ENCODE measurements around the gene ENO1. TPM values are rescaled to one million over a fixed set of nuclear protein-coding genes. Genes with fewer than 3 reads are reported as not detected.

The ENO1 gene
- total RNA-seq, 1 donor from 2014 or later, result 1,663 TPM

GRCh38 chr1:8866173-8866791, 12.2 kb downstream of the ENO1 start:
- H3K27ac Mint-ChIP-seq (ENCODE audit: unreplicated experiment), result peak overlapping the region; percentile 10
- peaks cover 39% of the 10 kb centered on the region for H3K36me3 Mint-ChIP-seq (ENCODE audit: low read depth, unreplicated experiment)

DNA sequence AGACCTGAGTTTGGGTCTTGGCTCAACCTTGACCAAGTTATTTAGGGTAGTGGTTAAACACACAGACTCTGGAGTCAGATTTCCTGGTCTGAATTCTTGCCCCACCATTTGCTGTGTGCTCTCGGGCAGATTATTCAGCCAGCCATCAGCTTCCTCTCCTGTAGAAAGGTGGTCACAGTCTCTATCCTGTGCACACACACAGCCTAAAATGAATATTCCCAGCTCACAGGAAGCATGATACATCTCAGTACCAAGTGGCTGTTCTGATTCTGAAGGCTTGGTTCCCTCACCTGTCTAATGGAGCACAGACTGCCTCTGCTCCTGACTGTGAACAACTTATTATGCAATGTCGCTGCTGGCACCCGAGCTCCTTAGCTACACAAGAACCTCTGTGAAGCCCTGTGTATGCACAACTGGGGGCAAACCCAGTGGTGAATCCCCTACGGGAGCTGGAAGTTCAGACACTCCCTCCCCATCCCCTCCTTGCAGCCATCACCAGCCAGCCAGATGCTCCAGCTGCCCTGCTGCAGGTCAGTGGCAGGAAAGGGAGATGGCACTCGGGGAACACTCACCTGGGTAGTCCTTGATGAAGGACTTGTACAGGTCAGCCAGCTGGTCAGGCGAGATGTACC, 13.7 kb downstream of the ENO1 start:
- Histone ChIP-seq H2AFZ (ENCODE audit: low read depth, low read length) (no peak overlapping the region), H3K4me3 (ENCODE audit: insufficient read depth, low read depth, low read length) (no peak overlapping the region), H3K4me2 (ENCODE audit: low read length) (no peak overlapping the region), H3K9ac (ENCODE audit: low read length) (no peak overlapping the region), H3K79me2 (ENCODE audit: insufficient read depth, low read length) (peaks cover 58% of the 10 kb centered on the region), H4K20me1 (ENCODE audit: insufficient read depth, low read length) (peaks cover 95% of the 10 kb centered on the region), H3K27ac (ENCODE audit: low read depth, low read length) (no peak overlapping the region), H3K4me1 (ENCODE audit: insufficient read depth, low read length) (peaks cover 10% of the 10 kb centered on the region), H3K27me3 (ENCODE audit: insufficient read depth, low read length) (no peaks in the 10 kb centered on the region), H3K9me3 (ENCODE audit: insufficient read depth, low read depth, low read length) (no peaks in the 10 kb centered on the region), H3K36me3 (ENCODE audit: insufficient read depth, low read length) (peaks cover 91% of the 10 kb centered on the region)
- no peaks in the 10 kb centered on the region for H3K27me3 Mint-ChIP-seq (ENCODE audit: low read depth, unreplicated experiment)
- no peaks in the 10 kb centered on the region for H3K9me3 Mint-ChIP-seq (ENCODE audit: unreplicated experiment)
- FAIRE-seq (no peak), DNase-seq (ENCODE audit: low read depth) (no peak)
- H3K36me3 Mint-ChIP-seq (ENCODE audit: low read depth, unreplicated experiment), result peaks cover 36% of the 10 kb centered on the region
- H3K4me3 Mint-ChIP-seq (ENCODE audit: unreplicated experiment), result no peak overlapping the region
- no peak overlapping the region for H3K27ac Mint-ChIP-seq (ENCODE audit: unreplicated experiment)
- TF ChIP-seq, protein P1, sequence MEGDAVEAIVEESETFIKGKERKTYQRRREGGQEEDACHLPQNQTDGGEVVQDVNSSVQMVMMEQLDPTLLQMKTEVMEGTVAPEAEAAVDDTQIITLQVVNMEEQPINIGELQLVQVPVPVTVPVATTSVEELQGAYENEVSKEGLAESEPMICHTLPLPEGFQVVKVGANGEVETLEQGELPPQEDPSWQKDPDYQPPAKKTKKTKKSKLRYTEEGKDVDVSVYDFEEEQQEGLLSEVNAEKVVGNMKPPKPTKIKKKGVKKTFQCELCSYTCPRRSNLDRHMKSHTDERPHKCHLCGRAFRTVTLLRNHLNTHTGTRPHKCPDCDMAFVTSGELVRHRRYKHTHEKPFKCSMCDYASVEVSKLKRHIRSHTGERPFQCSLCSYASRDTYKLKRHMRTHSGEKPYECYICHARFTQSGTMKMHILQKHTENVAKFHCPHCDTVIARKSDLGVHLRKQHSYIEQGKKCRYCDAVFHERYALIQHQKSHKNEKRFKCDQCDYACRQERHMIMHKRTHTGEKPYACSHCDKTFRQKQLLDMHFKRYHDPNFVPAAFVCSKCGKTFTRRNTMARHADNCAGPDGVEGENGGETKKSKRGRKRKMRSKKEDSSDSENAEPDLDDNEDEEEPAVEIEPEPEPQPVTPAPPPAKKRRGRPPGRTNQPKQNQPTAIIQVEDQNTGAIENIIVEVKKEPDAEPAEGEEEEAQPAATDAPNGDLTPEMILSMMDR (IDR thresholded peaks at IDR 0.05; ENCODE audit: insufficient read depth, low read depth, low read length), result no peak
- no peak for TF ChIP-seq EZH2 (IDR thresholded peaks at IDR 0.05; ENCODE audit: insufficient read depth, low read length)
- H3K4me1 Mint-ChIP-seq (ENCODE audit: low read depth, unreplicated experiment), result peaks cover 42% of the 10 kb centered on the region

More at GRCh38 chr1:8866173-8866791, 12.2 kb downstream of the ENO1 start:
- Mint-ChIP-seq H3K4me3 (ENCODE audit: unreplicated experiment) (no peak overlapping the region), H3K27me3 (ENCODE audit: low read depth, unreplicated experiment) (no peaks in the 10 kb centered on the region), H3K4me1 (ENCODE audit: low read depth, unreplicated experiment) (peaks cover 48% of the 10 kb centered on the region), H3K9me3 (ENCODE audit: unreplicated experiment) (no peaks in the 10 kb centered on the region)
- Histone ChIP-seq H3K36me3 (ENCODE audit: insufficient read depth, low read length) (peaks cover 91% of the 10 kb centered on the region), H4K20me1 (ENCODE audit: insufficient read depth, low read length) (peaks cover 95% of the 10 kb centered on the region), H3K4me2 (ENCODE audit: low read length) (no peak overlapping the region), H3K27me3 (ENCODE audit: insufficient read depth, low read length) (no peaks in the 10 kb centered on the region), H3K79me2 (ENCODE audit: insufficient read depth, low read length) (peaks cover 72% of the 10 kb centered on the region), H3K4me1 (ENCODE audit: insufficient read depth, low read length) (peaks cover 24% of the 10 kb centered on the region), H2AFZ (ENCODE audit: low read depth, low read length) (no peak overlapping the region), H3K9ac (ENCODE audit: low read length) (no peak overlapping the region), H3K9me3 (ENCODE audit: insufficient read depth, low read depth, low read length) (no peaks in the 10 kb centered on the region), H3K27ac (ENCODE audit: low read depth, low read length) (no peak overlapping the region), H3K4me3 (ENCODE audit: insufficient read depth, low read depth, low read length) (no peak overlapping the region)
- DNase-seq (ENCODE audit: low read depth) (no peak), FAIRE-seq (no peak)
- no peak for TF ChIP-seq EZH2 (IDR thresholded peaks at IDR 0.05; ENCODE audit: insufficient read depth, low read length)
- TF ChIP-seq, protein P1 (IDR thresholded peaks at IDR 0.05; ENCODE audit: insufficient read depth, low read depth, low read length), result no peak

- H3K4me2 ChIP-seq (ENCODE audit: low read length), result no peak overlapping the region
- no peaks in the 10 kb centered on the region for H3K27me3 Mint-ChIP-seq (ENCODE audit: low read depth, unreplicated experiment)
- peaks cover 50% of the 10 kb centered on the region for H3K79me2 ChIP-seq (ENCODE audit: insufficient read depth, low read length)
- H3K9me3 ChIP-seq (ENCODE audit: insufficient read depth, low read depth, low read length), result no peaks in the 10 kb centered on the region
- H3K36me3 Mint-ChIP-seq (ENCODE audit: low read depth, unreplicated experiment), result peaks cover 37% of the 10 kb centered on the region
- FAIRE-seq, result no peak
- no peaks in the 10 kb centered on the region for H3K9me3 Mint-ChIP-seq (ENCODE audit: unreplicated experiment)
- H3K4me3 Mint-ChIP-seq (ENCODE audit: unreplicated experiment), result no peak overlapping the region
- peaks cover 40% of the 10 kb centered on the region for H3K4me1 Mint-ChIP-seq (ENCODE audit: low read depth, unreplicated experiment)
- no peak overlapping the region for H3K4me3 ChIP-seq (ENCODE audit: insufficient read depth, low read depth, low read length)
- H3K4me1 ChIP-seq (ENCODE audit: insufficient read depth, low read length), result peaks cover 6% of the 10 kb centered on the region
- peaks cover 92% of the 10 kb centered on the region for H3K36me3 ChIP-seq (ENCODE audit: insufficient read depth, low read length)
- H2AFZ ChIP-seq (ENCODE audit: low read depth, low read length), result no peak overlapping the region
- H3K27me3 ChIP-seq (ENCODE audit: insufficient read depth, low read length), result no peaks in the 10 kb centered on the region
- peaks cover 95% of the 10 kb centered on the region for H4K20me1 ChIP-seq (ENCODE audit: insufficient read depth, low read length)
- no peak for DNase-seq (ENCODE audit: low read depth)
- H3K9ac ChIP-seq (ENCODE audit: low read length), result no peak overlapping the region
- TF ChIP-seq, protein P1 (IDR thresholded peaks at IDR 0.05; ENCODE audit: insufficient read depth, low read depth, low read length), result no peak
- TF ChIP-seq EZH2 (IDR thresholded peaks at IDR 0.05; ENCODE audit: insufficient read depth, low read length), result no peak
- no peak overlapping the region for H3K27ac Mint-ChIP-seq (ENCODE audit: unreplicated experiment)
- no peak overlapping the region for H3K27ac ChIP-seq (ENCODE audit: low read depth, low read length)
Observed at GRCh38 chr1:8863794-8864233, 14.7 kb downstream of the ENO1 start.

Data from astrocyte (in vitro differentiated cells and primary cell).